PC-9 (cell line): Measurements from ENCODE around the gene KCTD16. TPM values are rescaled to one million over a fixed set of nuclear protein-coding genes. Genes with fewer than 3 reads are reported as not detected.

Experiments used
- BruUV-seq: library from RNA; stranded (reverse); fragments of 400-500 nt; replicated peaks from 2 replicates; lab custom pipeline; 2021; lab: Mats Ljungman, UMichigan
- CTCF ChIA-PET: fragments of 300-600 bp; sonication (Branson Sonifier 250); formaldehyde crosslinking; loops from one replicate; lab custom pipeline; 2022; ENCODE audit warnings: antibody characterized with exemption; lab: Charles Lee
- POLR2A ChIA-PET: fragments of 300-600 bp; sonication (Branson Sonifier 250); formaldehyde crosslinking; loops from one replicate; lab custom pipeline; 2022; ENCODE audit warnings: antibody characterized with exemption; ENCODE audit not compliant: unreplicated experiment; lab: Charles Lee
- DNase-seq, 2 experiments: peaks; one replicate each; pipeline versions ENCODE4 v3.0.0 to v3.0.0-alpha.2; 2015 to 2022; ENCODE audit warnings: mixed read lengths in 1 of 2
- H2AFZ ChIP-seq: fragments of 200-600 bp; sonication (generic); 2 replicates; pipeline ENCODE4 v1.8.1; 2017; ENCODE audit warnings: antibody characterized with exemption
- H3F3A ChIP-seq: fragments of 200-600 bp; sonication (generic); 2 replicates; pipeline ENCODE4 v1.8.1; 2017; ENCODE audit warnings: antibody characterized with exemption, mild to moderate bottlenecking, low read depth; ENCODE audit not compliant: insufficient read depth
- H3K27ac ChIP-seq: fragments of 200-600 bp; sonication (generic); 2 replicates; pipeline ENCODE4 v1.6.1; 2016; ENCODE audit warnings: mixed run types
- H3K27me3 ChIP-seq: fragments of 200-600 bp; sonication (generic); 2 replicates; pipeline ENCODE4 v1.6.1; 2016; ENCODE audit warnings: low read depth, mixed run types; ENCODE audit not compliant: insufficient read depth
- H3K36me3 ChIP-seq: fragments of 200-600 bp; sonication (generic); 2 replicates; pipeline ENCODE4 v1.6.1; 2016; ENCODE audit warnings: low read depth, mixed run types
- H3K4me1 ChIP-seq: fragments of 200-600 bp; sonication (generic); replicated peaks from 2 replicates; pipeline ENCODE4 v1.6.1; 2016; ENCODE audit warnings: mixed run types; ENCODE audit not compliant: insufficient read depth
- H3K4me2 ChIP-seq: fragments of 200-600 bp; sonication (generic); 2 replicates; pipeline ENCODE4 v1.6.1; 2017; ENCODE audit warnings: mixed run types
- H3K4me3 ChIP-seq: fragments of 200-600 bp; sonication (generic); 2 replicates; pipeline ENCODE4 v1.6.1; 2016; ENCODE audit warnings: mixed run types
- H3K79me2 ChIP-seq: fragments of 200-600 bp; sonication (generic); 2 replicates; pipeline ENCODE4 v1.6.1; 2017; ENCODE audit warnings: low read depth, mixed run types
- H3K9me2 ChIP-seq: fragments of 200-600 bp; sonication (generic); 2 replicates; pipeline ENCODE4 v1.8.1; 2017; ENCODE audit warnings: mild to moderate bottlenecking; ENCODE audit not compliant: insufficient read depth
- H3K9me3 ChIP-seq: fragments of 200-600 bp; sonication (generic); 2 replicates; pipeline ENCODE4 v1.8.1; 2016; ENCODE audit warnings: low read depth; ENCODE audit not compliant: insufficient read depth
- H4K20me1 ChIP-seq: fragments of 200-600 bp; sonication (generic); 2 replicates; pipeline ENCODE4 v1.8.1; 2017; ENCODE audit not compliant: insufficient read depth
- EZH2 ChIP-seq: fragments of 200-600 bp; sonication (generic); IDR thresholded peaks from 2 replicates; pipeline ENCODE4 v1.8.0; 2017; ENCODE audit warnings: antibody characterized with exemption, low read depth
- intact Hi-C: fragments of 100-400 bp; cut with micrococcal nuclease; formaldehyde crosslinking; loops from one replicate; pipeline ENCODE4 v1.10.0; 2022; ENCODE audit not compliant: unreplicated experiment
- total RNA-seq: library from RNA; stranded (reverse); gene quantifications from 2 replicates; pipeline ENCODE4 v1.2.3, GENCODE V29; 2021
- TF ChIP-seq, protein P1 (sequence below): fragments of 200-600 bp; sonication (generic); conservative IDR thresholded peaks from 2 replicates; pipeline ENCODE4 v1.6.1; 2017; ENCODE audit warnings: mixed run types, antibody characterized with exemption, mild to moderate bottlenecking, moderate library complexity

KCTD16 gene
- total RNA-seq, 1 experiment from 2014 or later: 0.33 TPM

- H3K27ac ChIP-seq: no peak overlapping the region
- POLR2A ChIA-PET: no interaction called here
- H3K9me2 ChIP-seq: no peaks in the 10 kb centered on the region
- H2AFZ ChIP-seq: no peak overlapping the region
- DNase-seq: no peak
- H3K36me3 ChIP-seq: no peaks in the 10 kb centered on the region
- H3K27me3 ChIP-seq: 0 out of 2 replicates have a peak, but pooled peaks cover 4% of the 10 kb centered on the region
- H3K4me2 ChIP-seq: no peak overlapping the region
- H3F3A ChIP-seq: no peaks in the 10 kb centered on the region
- CTCF ChIA-PET: no interaction called here
- no peak overlapping the region for H3K4me3 ChIP-seq
- no peaks in the 10 kb centered on the region for H3K9me3 ChIP-seq
- TF ChIP-seq, protein P1, sequence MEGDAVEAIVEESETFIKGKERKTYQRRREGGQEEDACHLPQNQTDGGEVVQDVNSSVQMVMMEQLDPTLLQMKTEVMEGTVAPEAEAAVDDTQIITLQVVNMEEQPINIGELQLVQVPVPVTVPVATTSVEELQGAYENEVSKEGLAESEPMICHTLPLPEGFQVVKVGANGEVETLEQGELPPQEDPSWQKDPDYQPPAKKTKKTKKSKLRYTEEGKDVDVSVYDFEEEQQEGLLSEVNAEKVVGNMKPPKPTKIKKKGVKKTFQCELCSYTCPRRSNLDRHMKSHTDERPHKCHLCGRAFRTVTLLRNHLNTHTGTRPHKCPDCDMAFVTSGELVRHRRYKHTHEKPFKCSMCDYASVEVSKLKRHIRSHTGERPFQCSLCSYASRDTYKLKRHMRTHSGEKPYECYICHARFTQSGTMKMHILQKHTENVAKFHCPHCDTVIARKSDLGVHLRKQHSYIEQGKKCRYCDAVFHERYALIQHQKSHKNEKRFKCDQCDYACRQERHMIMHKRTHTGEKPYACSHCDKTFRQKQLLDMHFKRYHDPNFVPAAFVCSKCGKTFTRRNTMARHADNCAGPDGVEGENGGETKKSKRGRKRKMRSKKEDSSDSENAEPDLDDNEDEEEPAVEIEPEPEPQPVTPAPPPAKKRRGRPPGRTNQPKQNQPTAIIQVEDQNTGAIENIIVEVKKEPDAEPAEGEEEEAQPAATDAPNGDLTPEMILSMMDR: no peak
- TF ChIP-seq EZH2: no peak
- no TSS peak for BruUV-seq
- no peaks in the 10 kb centered on the region for H3K4me1 ChIP-seq
- intact Hi-C loops: no loop called here
- H4K20me1 ChIP-seq: no peaks in the 10 kb centered on the region
- H3K79me2 ChIP-seq: no peaks in the 10 kb centered on the region
Observed at GRCh38 chr5:144416196-144416595, 245.5 kb downstream of the KCTD16 start.

DNA sequence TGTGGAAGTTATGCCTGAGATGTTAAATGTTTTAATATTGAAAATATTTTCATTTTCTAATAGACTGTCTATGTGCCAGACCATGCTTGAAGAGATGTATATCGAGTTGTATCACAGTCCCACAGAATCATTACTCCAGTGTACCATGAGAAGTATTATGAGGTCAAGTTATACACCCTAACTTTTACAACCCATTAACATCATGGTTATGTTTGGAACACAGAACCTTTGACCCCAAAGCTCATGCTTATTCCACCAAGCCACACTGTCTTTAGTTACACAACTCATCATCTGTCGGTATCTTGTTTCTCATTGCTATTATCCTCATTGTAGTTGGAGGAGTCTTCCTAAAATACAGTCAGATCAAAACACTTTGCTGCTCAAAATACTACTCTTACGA, 248.0 kb downstream of the KCTD16 start:
- DNase-seq: no peak
- no peaks in the 10 kb centered on the region for H3K36me3 ChIP-seq
- no peaks in the 10 kb centered on the region for H4K20me1 ChIP-seq
- ChIA-PET POLR2A (no interaction called here), CTCF (no interaction called here)
- no peak overlapping the region for H3K4me2 ChIP-seq
- no peaks in the 10 kb centered on the region for H3K9me3 ChIP-seq
- H3F3A ChIP-seq: no peaks in the 10 kb centered on the region
- H3K4me1 ChIP-seq: no peaks in the 10 kb centered on the region
- intact Hi-C loops: no loop called here
- no TSS peak for BruUV-seq
- no peaks in the 10 kb centered on the region for H3K27me3 ChIP-seq
- TF ChIP-seq, protein P1: no peak
- no peak for TF ChIP-seq EZH2
- H3K9me2 ChIP-seq: no peaks in the 10 kb centered on the region
- no peak overlapping the region for H2AFZ ChIP-seq
- H3K79me2 ChIP-seq: no peaks in the 10 kb centered on the region
- H3K4me3 ChIP-seq: no peak overlapping the region
- no peak overlapping the region for H3K27ac ChIP-seq

DNA sequence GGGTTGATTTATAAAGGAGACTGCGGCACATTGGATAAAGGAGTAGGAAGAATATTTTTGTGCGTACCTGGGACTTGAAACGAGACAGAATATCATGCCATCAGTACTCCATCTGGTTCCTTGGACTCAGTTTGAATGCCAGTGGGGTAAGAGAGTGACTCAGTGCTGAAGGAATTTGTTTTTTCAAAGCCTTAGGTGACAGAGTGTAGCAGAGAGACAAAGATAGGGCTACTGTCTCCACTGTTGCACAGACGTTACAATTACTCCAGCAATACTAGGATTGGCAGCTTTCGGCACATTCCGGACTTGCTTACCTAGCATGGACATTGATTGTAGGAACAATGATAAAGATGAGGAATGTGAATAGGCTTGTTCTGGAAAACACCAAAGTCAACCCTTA, 250.7 kb downstream of the KCTD16 start:
- DNase-seq: no peak
- BruUV-seq: no TSS peak
- H2AFZ ChIP-seq: no peak overlapping the region

More for the DNA sequence above, 250.7 kb downstream of the KCTD16 start:
- Histone ChIP-seq H3K36me3 (no peaks in the 10 kb centered on the region), H4K20me1 (no peaks in the 10 kb centered on the region), H3K27ac (no peak overlapping the region), H3K4me1 (no peaks in the 10 kb centered on the region), H3F3A (no peaks in the 10 kb centered on the region), H3K4me3 (no peak overlapping the region), H3K9me3 (no peaks in the 10 kb centered on the region), H3K79me2 (no peaks in the 10 kb centered on the region), H3K9me2 (no peaks in the 10 kb centered on the region), H3K27me3 (no peaks in the 10 kb centered on the region), H3K4me2 (no peak overlapping the region)
- POLR2A ChIA-PET: no interaction called here
- intact Hi-C loops: no loop called here
- no peak for TF ChIP-seq EZH2
- TF ChIP-seq, protein P1: no peak
- CTCF ChIA-PET: no interaction called here
